HG02870 (cell line): Measurements from ENCODE around the gene JAZF1.
"Not testable (repeated sequence)": the region's sequence is repeated elsewhere in the genome, so short reads cannot be mapped to it uniquely, and the experiment has no call there.

Source experiments
- ATAC-seq: cut with Tn5 transposase; IDR thresholded peaks from one replicate; pipeline ENCODE4 v1.9.1; 2021; ENCODE audit warnings: mild to moderate bottlenecking, moderate library complexity; ENCODE audit not compliant: unreplicated experiment

Gene JAZF1

GRCh38 chr7:27895551-27895950 lies 285.0 kb downstream of the JAZF1 start:
- no peak for ATAC-seq

- peak; percentile 100 for ATAC-seq
These were observed 290.3 kb downstream of the JAZF1 start for GRCh38 chr7:27890205-27890849.

- no peak for ATAC-seq
These were observed 290.8 kb downstream of the JAZF1 start for GRCh38 chr7:27889800-27890199.

GRCh38 chr7:27888736-27889135 lies 291.9 kb downstream of the JAZF1 start:
- no peak for ATAC-seq

- not testable (repeated sequence) for ATAC-seq
These were observed 293.9 kb downstream of the JAZF1 start for GRCh38 chr7:27886710-27887109.

- ATAC-seq, result no peak
These were observed 294.9 kb downstream of the JAZF1 start for GRCh38 chr7:27885652-27886051.

GRCh38 chr7:27883696-27884095 lies 296.9 kb downstream of the JAZF1 start:
- no peak for ATAC-seq

GRCh38 chr7:27876756-27877155 lies 303.8 kb downstream of the JAZF1 start:
- no peak for ATAC-seq

- no peak for ATAC-seq
These were observed 304.8 kb downstream of the JAZF1 start for GRCh38 chr7:27875832-27876231.

- ATAC-seq, result no peak
These were observed 305.5 kb downstream of the JAZF1 start for GRCh38 chr7:27875061-27875460.

GRCh38 chr7:27873981-27874957 lies 306.3 kb downstream of the JAZF1 start:
- no peak for ATAC-seq

- ATAC-seq, result no peak
These were observed 308.0 kb downstream of the JAZF1 start for GRCh38 chr7:27872356-27873275.

- no peak for ATAC-seq
These were observed 308.7 kb downstream of the JAZF1 start for GRCh38 chr7:27871866-27872265.

GRCh38 chr7:27871086-27871485 lies 309.5 kb downstream of the JAZF1 start:
- ATAC-seq, result no peak

- ATAC-seq, result no peak
These were observed 310.0 kb downstream of the JAZF1 start for GRCh38 chr7:27870595-27870994.

- no peak for ATAC-seq
These were observed 311.5 kb downstream of the JAZF1 start for GRCh38 chr7:27869056-27869455.

- ATAC-seq, result no peak
These were observed 312.5 kb downstream of the JAZF1 start for GRCh38 chr7:27868131-27868550.

GRCh38 chr7:27866828-27867672 lies 313.5 kb downstream of the JAZF1 start:
- no peak for ATAC-seq

GRCh38 chr7:27866256-27866655 lies 314.3 kb downstream of the JAZF1 start:
- ATAC-seq, result no peak

- no peak for ATAC-seq
These were observed 316.7 kb downstream of the JAZF1 start for GRCh38 chr7:27863880-27864279.
